ENCODE data around the gene MXRA8.

Gene MXRA8

DNA sequence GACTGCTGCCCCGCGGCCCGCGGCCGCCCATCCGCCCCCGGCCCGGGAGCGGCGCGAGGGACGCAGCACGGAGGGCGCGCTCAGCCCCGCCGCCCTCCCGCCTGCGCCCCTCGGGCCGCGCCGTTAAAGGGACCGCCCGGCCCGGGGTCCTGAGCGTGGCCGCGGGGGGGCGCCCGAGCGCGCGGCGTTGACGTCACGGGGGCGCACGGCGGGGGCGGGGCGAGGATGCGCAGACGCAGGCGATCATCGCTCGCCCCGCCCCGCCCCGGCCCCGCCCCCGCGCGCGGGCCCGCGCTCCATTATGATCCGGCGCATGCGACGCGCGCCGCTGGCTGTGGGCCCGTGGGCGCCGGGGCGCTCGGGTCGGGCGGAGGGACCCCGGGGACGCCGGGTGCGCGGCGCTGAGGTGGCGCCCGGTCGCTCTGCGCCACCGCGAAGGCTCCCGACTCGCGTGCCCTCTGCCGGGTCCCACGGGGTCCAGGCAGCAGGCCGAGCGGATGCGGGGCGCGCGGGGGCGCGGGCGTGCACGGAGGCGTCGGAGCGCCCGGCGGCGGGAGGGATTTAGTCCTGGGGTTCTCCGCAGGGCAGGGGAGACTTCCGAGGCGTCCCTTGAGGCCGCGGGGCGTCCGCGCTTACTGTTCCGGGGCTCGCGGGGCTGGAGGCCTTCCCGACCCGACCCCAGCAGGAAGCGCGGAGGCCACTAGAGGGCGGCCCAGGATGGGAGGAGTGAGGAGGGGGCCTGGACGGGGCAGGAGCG, 8.9 kb downstream of the MXRA8 start, which contains the start of gene DVL1:
Gene DVL1 (minus strand): TSS at position 163 of the 757 bp plus-strand sequence. CDS start 353 bp downstream, outside the sequence.
- DNase-seq (ENCODE audit: low spot score), result peak; percentile 95
- in situ Hi-C loops (cut with MboI; ENCODE audit: low sequenced_read_pairs, unreplicated experiment), result no loop called here
- TF ChIP-seq, protein P1, sequence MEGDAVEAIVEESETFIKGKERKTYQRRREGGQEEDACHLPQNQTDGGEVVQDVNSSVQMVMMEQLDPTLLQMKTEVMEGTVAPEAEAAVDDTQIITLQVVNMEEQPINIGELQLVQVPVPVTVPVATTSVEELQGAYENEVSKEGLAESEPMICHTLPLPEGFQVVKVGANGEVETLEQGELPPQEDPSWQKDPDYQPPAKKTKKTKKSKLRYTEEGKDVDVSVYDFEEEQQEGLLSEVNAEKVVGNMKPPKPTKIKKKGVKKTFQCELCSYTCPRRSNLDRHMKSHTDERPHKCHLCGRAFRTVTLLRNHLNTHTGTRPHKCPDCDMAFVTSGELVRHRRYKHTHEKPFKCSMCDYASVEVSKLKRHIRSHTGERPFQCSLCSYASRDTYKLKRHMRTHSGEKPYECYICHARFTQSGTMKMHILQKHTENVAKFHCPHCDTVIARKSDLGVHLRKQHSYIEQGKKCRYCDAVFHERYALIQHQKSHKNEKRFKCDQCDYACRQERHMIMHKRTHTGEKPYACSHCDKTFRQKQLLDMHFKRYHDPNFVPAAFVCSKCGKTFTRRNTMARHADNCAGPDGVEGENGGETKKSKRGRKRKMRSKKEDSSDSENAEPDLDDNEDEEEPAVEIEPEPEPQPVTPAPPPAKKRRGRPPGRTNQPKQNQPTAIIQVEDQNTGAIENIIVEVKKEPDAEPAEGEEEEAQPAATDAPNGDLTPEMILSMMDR (IDR thresholded peaks at IDR 0.05; ENCODE audit: borderline replicate concordance, control extremely low read depth, extremely low read depth, insufficient read depth, missing control alignments), result peak; percentile 70

DNA sequence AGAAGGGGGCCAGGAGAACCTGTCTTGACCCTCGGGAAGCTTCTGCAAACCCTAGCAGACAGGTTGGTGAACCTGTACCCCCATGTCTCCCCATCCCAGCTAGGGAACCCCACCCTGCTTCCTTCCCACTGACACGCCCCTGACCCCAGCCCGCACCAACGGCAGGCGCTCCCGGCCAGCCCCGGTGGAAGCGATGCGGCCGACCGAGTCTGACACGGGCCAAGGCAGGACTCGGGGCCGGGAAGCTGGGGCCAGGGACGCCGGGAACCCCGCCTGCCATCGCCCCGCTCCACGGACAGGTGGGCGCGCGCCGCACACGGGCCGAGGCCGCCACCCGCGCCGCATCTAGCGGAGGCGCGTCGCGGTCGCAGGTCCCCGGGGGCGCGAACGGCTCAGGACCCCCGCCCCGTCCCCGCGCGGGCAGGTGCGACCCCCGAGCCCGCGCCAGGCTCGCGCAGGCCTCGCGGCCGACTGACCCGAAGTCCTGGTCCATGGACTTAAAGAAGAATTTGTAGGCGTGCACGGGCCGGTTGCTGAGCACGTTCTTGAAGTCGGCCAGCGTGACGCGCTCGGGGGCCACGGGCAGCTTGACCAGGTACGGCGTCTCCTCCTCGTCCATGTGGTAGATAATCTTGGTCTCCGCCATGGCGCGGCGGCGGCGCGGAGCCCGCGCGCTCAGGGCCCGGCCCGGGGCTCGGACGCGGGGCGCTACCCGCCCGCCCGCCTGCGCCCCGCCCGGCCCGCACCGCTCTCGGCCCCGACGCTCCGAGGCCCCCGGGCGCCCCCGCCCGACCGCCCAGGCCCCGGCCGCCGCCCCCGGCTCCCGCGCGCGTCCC, 9.7 kb downstream of the MXRA8 start:
- in situ Hi-C loops (cut with MboI; ENCODE audit: low sequenced_read_pairs, unreplicated experiment), result no loop called here
- no peak for DNase-seq (ENCODE audit: low spot score)
- TF ChIP-seq, protein P1 (IDR thresholded peaks at IDR 0.05; ENCODE audit: borderline replicate concordance, control extremely low read depth, extremely low read depth, insufficient read depth, missing control alignments), result no peak

DNA sequence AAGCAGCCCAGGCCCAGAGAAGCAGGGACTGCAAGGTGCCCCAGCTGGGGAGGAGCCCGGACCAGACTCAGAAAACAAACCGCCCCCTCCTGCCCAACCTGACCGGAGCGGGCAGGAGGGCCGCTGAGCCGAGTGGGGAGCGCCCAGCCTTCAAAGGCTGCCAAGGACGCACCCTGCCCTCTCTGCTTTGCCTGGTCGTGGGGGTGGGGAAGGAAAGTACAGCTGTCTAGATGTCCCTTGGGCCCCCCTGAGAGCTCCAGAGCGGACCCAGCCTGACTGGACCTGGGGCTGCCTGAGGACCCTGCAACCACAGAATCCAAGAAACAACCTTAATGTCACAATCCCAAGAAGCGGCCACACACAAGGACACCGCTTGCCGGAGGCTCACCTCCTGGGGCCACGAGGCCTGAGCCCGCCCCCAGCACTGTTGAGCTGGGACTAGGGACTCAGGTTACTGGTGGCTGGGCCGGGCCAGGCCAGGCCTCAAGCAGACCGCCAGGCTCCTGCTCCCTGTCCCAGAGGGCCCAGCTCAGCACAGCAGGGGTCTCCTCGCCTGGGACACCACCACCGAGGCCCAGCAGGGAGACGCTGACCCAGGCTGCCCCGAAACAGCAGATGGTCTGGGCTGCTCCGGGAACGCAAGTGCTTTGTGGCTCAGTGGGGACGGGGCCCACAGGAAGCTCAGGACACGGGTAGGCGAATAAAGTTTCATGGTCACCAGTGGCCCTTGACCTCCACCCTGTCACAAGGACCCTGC, 10.5 kb downstream of the MXRA8 start:
- in situ Hi-C loops (cut with MboI; ENCODE audit: low sequenced_read_pairs, unreplicated experiment), result no loop called here
- TF ChIP-seq, protein P1 (IDR thresholded peaks at IDR 0.05; ENCODE audit: borderline replicate concordance, control extremely low read depth, extremely low read depth, insufficient read depth, missing control alignments), result no peak
- DNase-seq (ENCODE audit: low spot score), result no peak

DNA sequence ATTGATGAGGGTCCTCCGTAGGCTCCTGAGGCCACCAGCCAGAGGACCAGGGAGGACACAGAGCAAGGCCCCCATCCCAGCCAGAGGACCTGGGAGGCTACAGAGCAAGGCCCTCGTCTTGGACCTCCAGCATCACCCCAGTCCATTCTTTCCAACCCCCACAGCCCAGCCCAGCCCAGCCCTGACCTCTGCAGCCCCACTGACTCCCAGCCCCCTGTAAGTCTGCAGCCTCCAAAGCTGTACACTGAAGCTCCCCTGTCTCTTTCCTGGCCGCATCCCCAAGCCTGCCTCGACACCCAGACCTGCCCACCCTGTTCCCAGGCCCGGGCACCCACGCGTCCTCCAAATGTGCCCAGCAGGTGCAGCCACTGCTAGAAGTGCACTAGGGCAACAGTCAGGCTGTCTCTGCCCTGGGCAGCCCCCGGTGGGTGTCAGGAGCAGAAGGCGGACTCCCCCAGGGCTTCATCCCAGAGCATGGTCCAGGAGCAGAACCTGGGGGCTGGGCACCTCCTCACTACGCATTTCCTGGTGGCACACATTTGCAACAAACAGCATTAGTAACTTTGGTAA, 11.2 kb downstream of the MXRA8 start:
- TF ChIP-seq, protein P1 (IDR thresholded peaks at IDR 0.05; ENCODE audit: borderline replicate concordance, control extremely low read depth, extremely low read depth, insufficient read depth, missing control alignments), result no peak
- no peak for DNase-seq (ENCODE audit: low spot score)
- in situ Hi-C loops (cut with MboI; ENCODE audit: low sequenced_read_pairs, unreplicated experiment), result no loop called here

DNA sequence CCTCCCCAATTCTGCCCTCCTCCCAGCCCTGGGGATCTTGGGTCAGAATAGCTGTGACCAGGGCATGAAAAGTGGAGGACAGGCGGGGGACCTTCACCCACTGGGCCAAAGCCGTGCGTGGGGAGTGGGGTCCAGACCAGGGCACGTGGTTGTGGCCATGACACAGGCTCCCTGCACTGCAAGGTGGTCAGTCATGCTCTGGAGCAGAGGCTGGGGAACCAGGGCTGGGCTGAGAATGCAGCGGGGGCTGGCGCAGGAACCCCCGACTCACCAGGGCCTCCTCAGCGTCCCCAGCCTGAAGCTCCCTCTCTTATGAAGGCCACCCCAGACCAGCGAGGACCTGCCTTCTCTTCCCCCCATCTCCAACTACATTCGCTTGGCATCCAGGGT, 11.9 kb downstream of the MXRA8 start:
- DNase-seq (ENCODE audit: low spot score), result no peak
- TF ChIP-seq, protein P1 (IDR thresholded peaks at IDR 0.05; ENCODE audit: borderline replicate concordance, control extremely low read depth, extremely low read depth, insufficient read depth, missing control alignments), result no peak
- in situ Hi-C loops (cut with MboI; ENCODE audit: low sequenced_read_pairs, unreplicated experiment), result no loop called here
